ENCODE data around the gene GIMAP5. TPM values are rescaled to one million over a fixed set of nuclear protein-coding genes. Genes with fewer than 3 reads are reported as not detected.

Gene GIMAP5
- total RNA-seq, 1 experiment from 2014 or later = not detected

GRCh38 chr7:150715738-150716137 is 21.5 kb upstream of the GIMAP5 start:
- H2AFZ ChIP-seq (ENCODE audit: low read length) = no peak overlapping the region
- H3K9me3 Mint-ChIP-seq = peaks cover 15 to 32% of the 10 kb centered on the region in 2 experiments
- peaks cover 85% of the 10 kb centered on the region for H3K27me3 Mint-ChIP-seq (ENCODE audit: low read depth)
- no peak overlapping the region for H2BK20ac ChIP-seq (ENCODE audit: low read depth, low read length, poor library complexity, severe bottlenecking)
- no peak overlapping the region for H3K4me3 Mint-ChIP-seq
- no peaks in the 10 kb centered on the region; a peak in 1 of 7 replicates for H3K36me3 Mint-ChIP-seq (ENCODE audit: insufficient read depth in 1 of 3, low read depth in 3 of 3)
- H2BK15ac ChIP-seq (ENCODE audit: low read depth, low read length) = no peak overlapping the region
- no peaks in the 10 kb centered on the region for H3K9me3 ChIP-seq (ENCODE audit: control insufficient read depth, low read depth, low read length)
- H3K4me1 Mint-ChIP-seq = no peaks in the 10 kb centered on the region
- H3K14ac ChIP-seq (ENCODE audit: insufficient read depth, low read length) = no peak overlapping the region
- no peak for DNase-seq
- no CpG with 5 or more reads among the region's 4 CpGs for WGBS (ENCODE audit: extremely low coverage, insufficient read length, low lambda C conversion rate)
- no peak overlapping the region for H2BK120ac ChIP-seq (ENCODE audit: low read depth, low read length, poor library complexity, severe bottlenecking)
- no peak overlapping the region for H4K91ac ChIP-seq (ENCODE audit: insufficient read length, low read depth, low read length)
- H3K4ac ChIP-seq (ENCODE audit: low read depth, low read length) = no peak overlapping the region
- no peak overlapping the region for H3K4me2 ChIP-seq (ENCODE audit: insufficient read depth, insufficient read length, low read length)
- no peak overlapping the region for H3K23ac ChIP-seq (ENCODE audit: insufficient read length, low read depth, low read length)
- no peak overlapping the region for H2BK12ac ChIP-seq (ENCODE audit: insufficient read length, low read depth, low read length)
- no peak overlapping the region for H3K27ac ChIP-seq (ENCODE audit: insufficient read length, low read depth, low read length)
- no peak overlapping the region for H3K9ac ChIP-seq (ENCODE audit: extremely low read depth, insufficient read length, low read length)
- H4K5ac ChIP-seq (ENCODE audit: insufficient read length, low read depth, low read length) = no peak overlapping the region
- H3K79me1 ChIP-seq (ENCODE audit: insufficient read depth, low read depth, low read length, poor library complexity, severe bottlenecking) = no peaks in the 10 kb centered on the region
- no peaks in the 10 kb centered on the region for H3K4me1 ChIP-seq (ENCODE audit: insufficient read depth, low read length)
- no peak overlapping the region for H2AK5ac ChIP-seq (ENCODE audit: insufficient read length, low read length)
- no peak overlapping the region for H3K18ac ChIP-seq (ENCODE audit: insufficient read length, low read depth, low read length)
- no peak for TF ChIP-seq CTCF (conservative IDR thresholded peaks at IDR 0.05)
- H2BK5ac ChIP-seq (ENCODE audit: insufficient read length, low read length) = no peak overlapping the region
- H3K27ac Mint-ChIP-seq = no peak overlapping the region
- no peaks in the 10 kb centered on the region for H4K20me1 ChIP-seq (ENCODE audit: control insufficient read depth, insufficient read depth, insufficient read length)
- H4K8ac ChIP-seq (replicated peaks; ENCODE audit: insufficient read length, low read depth, low read length) = no peak overlapping the region
- H3K79me2 ChIP-seq (ENCODE audit: insufficient read depth, low read length) = no peaks in the 10 kb centered on the region
- H3T11ph ChIP-seq (ENCODE audit: low read length) = no peak overlapping the region
- H3K56ac ChIP-seq (ENCODE audit: insufficient read length, low read depth, low read length) = no peak overlapping the region
- H3K27me3 ChIP-seq (ENCODE audit: insufficient read depth, low read length) = peaks cover 2% of the 10 kb centered on the region; the same call in 1 of the 2 replicates
- no peaks in the 10 kb centered on the region for H3K23me2 ChIP-seq (ENCODE audit: insufficient read length, low read depth, low read length, poor library complexity, severe bottlenecking)
